ENCODE results near the gene DHRS11. TPM values are rescaled to one million over a fixed set of nuclear protein-coding genes. Genes with fewer than 3 reads are reported as not detected.

The DHRS11 gene
- total RNA-seq, 6 experiments from 2014 or later, result 8.4 to 11.3 (median 10.6) TPM

DNA sequence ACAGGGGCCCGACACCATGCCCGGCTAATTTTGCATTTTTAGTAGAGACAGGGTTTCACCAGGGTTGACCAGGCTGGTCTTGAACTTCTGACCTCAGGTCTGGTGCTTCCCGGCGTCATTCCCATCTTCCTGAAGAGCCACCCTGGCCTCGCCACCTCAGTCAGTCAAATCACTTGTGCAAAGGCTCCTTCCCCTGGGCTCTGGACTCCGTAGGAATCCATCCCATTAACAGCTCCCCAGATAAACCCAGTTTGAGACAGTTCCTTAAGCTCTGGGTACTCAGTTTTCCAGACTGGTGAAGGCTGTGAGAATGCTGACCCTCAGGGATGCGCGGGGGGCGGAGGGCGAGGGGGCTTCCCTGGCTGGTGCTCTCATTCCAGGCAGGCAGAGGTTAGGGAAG, 49.2 kb downstream of the DHRS11 start:
- Mint-ChIP-seq H3K36me3 (ENCODE audit: low read depth) (no peaks in the 10 kb centered on the region), H3K9me3 (no peaks in the 10 kb centered on the region), H3K4me3 (no peak overlapping the region), H3K27me3 (ENCODE audit: insufficient read depth) (peaks cover 71% of the 10 kb centered on the region), H3K4me1 (ENCODE audit: low read depth) (peaks cover 6% of the 10 kb centered on the region; the same call in 1 of the 2 replicates), H3K27ac (no peak overlapping the region)
- no peak for TF ChIP-seq CTCF (IDR thresholded peaks at IDR 0.05)
- no peak for DNase-seq

DNA sequence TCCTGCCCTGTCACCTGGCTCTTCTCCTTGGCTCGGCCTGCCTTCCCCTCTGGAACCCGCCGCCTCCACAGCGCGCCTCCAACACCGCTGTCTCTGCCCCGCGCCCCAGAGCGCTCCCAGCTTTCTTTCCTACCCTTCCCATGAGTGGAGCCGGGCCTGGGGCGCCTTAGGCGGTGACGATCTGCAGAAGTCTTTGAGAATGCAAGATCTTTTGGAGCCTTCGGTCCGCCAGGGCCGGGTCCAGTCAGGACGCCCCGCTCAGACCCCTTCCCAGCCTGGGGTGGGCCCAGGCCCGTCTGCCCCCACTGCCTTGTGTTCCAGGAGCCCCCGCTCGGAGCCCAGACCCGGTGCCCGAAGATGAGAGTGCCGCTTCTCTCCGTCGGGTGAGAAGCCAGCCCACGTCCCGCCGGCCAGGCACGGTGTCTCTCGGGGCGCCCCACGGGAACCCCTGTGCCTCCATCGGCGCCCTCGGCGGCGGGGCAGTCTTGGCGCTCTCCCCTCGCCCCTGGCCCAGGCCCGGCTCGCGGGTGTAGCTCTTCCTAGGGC, 49.7 kb downstream of the DHRS11 start:
- H3K4me3 Mint-ChIP-seq, result no peak overlapping the region
- TF ChIP-seq CTCF (IDR thresholded peaks at IDR 0.05), result no peak
- H3K9me3 Mint-ChIP-seq, result no peaks in the 10 kb centered on the region
- H3K27ac Mint-ChIP-seq, result no peak overlapping the region
- H3K27me3 Mint-ChIP-seq (ENCODE audit: insufficient read depth), result peaks cover 68% of the 10 kb centered on the region
- H3K36me3 Mint-ChIP-seq (ENCODE audit: low read depth), result no peaks in the 10 kb centered on the region
- H3K4me1 Mint-ChIP-seq (ENCODE audit: low read depth), result peaks cover 6% of the 10 kb centered on the region; the same call in 1 of the 2 replicates
- no peak for DNase-seq

GRCh38 chr17:36641877-36642845, 50.5 kb downstream of the DHRS11 start:
- no peaks in the 10 kb centered on the region for H3K9me3 Mint-ChIP-seq
- DNase-seq, result no peak
- peaks cover 6% of the 10 kb centered on the region; the same call in 1 of the 2 replicates for H3K4me1 Mint-ChIP-seq (ENCODE audit: low read depth)
- peak overlapping the region; percentile 30 for H3K4me3 Mint-ChIP-seq
- peaks cover 70% of the 10 kb centered on the region for H3K27me3 Mint-ChIP-seq (ENCODE audit: insufficient read depth)
- no peaks in the 10 kb centered on the region for H3K36me3 Mint-ChIP-seq (ENCODE audit: low read depth)
- no peak for TF ChIP-seq CTCF (IDR thresholded peaks at IDR 0.05)
- H3K27ac Mint-ChIP-seq, result no peak overlapping the region

- Mint-ChIP-seq H3K4me1 (ENCODE audit: low read depth) (peaks cover 6% of the 10 kb centered on the region; the same call in 1 of the 2 replicates), H3K36me3 (ENCODE audit: low read depth) (no peaks in the 10 kb centered on the region), H3K9me3 (no peaks in the 10 kb centered on the region), H3K27ac (no peak overlapping the region), H3K27me3 (ENCODE audit: insufficient read depth) (peaks cover 63% of the 10 kb centered on the region), H3K4me3 (no peak overlapping the region)
- DNase-seq, result no peak
- no peak for TF ChIP-seq CTCF (IDR thresholded peaks at IDR 0.05)
Observed at GRCh38 chr17:36643086-36643685, 51.5 kb downstream of the DHRS11 start.

GRCh38 chr17:36645422-36645821, 53.7 kb downstream of the DHRS11 start:
- H3K4me3 Mint-ChIP-seq, result no peak overlapping the region
- H3K4me1 Mint-ChIP-seq (ENCODE audit: low read depth), result peaks cover 6% of the 10 kb centered on the region; the same call in 1 of the 2 replicates
- no peak overlapping the region for H3K27ac Mint-ChIP-seq

More at GRCh38 chr17:36645422-36645821, 53.7 kb downstream of the DHRS11 start:
- DNase-seq, result no peak
- no peak for TF ChIP-seq CTCF (IDR thresholded peaks at IDR 0.05)
- Mint-ChIP-seq H3K36me3 (ENCODE audit: low read depth) (no peaks in the 10 kb centered on the region), H3K9me3 (no peaks in the 10 kb centered on the region), H3K27me3 (ENCODE audit: insufficient read depth) (peaks cover 62% of the 10 kb centered on the region)
